ENCODE measurements around the gene TTC21B. TPM values are rescaled to one million over a fixed set of nuclear protein-coding genes. Genes with fewer than 3 reads are reported as not detected.

Gene TTC21B
- total RNA-seq: 10 to 100 TPM; 19.9 to 37.0 (median 22.9) TPM

DNA sequence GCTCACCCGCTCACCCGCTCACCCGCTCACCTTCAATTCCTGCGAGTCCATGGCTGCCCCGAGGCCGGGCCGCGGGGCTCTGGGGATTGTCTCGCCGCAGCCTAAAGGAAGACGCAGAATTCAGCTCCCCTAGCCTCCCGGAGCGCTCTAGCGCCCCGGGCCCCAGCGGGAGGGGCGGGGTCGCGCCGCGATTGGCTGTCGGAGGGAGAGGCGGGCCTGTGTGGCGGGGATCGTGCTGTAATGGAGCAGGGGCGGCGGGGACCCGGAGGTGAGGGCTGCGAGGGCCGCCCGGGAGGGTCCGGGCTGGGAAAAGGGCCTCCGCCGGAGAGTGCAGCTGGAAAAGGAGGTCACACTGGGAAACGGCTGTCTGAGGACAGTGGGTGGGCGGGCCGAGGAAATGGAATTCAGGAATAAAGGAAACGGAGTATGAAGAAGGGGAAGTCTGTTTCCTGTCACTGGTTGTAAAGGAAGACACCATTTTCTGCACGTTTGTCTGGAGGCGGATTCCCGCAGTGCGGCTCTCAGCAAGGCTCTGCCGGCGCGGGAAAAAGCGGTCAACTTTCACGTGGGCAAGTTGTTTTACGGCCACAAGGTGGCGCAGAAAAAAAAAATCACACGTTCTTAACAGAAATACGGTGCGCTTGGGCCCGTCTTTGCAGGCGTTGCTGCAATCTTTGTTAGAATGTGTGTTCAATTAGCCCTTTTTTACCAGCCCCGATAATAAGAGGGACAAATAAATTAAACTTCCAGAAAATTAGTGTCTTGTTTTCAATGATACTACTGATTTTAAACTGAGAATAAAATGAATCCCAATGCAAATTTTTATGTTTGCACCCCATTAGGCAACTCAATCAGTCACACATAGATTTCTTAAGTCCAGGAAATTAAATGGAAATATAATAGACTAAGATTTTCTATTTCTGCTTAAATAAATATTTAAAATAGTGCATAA, at the start of gene TTC21B:
Gene TTC21B (minus strand): TSS at position 122 of the 952 bp plus-strand sequence. CDS start 71 bp downstream, at position 51.
- no peaks in the 10 kb centered on the region for H3K27me3 ChIP-seq
- peak; percentile 97 for DNase-seq (ENCODE audit: extremely low spot score)
- peaks cover 0 to 5% (median 2%) of the 10 kb centered on the region in 4 donors for H3K36me3 ChIP-seq
- under 1% methylated on average over 26 of the region's 55 CpGs for WGBS
- TF ChIP-seq POLR2AphosphoS5 (IDR thresholded peaks at IDR 0.05): peak; percentile 69 to 79
- no peak for TF ChIP-seq EP300 (IDR thresholded peaks at IDR 0.05)
- TF ChIP-seq, protein P1, sequence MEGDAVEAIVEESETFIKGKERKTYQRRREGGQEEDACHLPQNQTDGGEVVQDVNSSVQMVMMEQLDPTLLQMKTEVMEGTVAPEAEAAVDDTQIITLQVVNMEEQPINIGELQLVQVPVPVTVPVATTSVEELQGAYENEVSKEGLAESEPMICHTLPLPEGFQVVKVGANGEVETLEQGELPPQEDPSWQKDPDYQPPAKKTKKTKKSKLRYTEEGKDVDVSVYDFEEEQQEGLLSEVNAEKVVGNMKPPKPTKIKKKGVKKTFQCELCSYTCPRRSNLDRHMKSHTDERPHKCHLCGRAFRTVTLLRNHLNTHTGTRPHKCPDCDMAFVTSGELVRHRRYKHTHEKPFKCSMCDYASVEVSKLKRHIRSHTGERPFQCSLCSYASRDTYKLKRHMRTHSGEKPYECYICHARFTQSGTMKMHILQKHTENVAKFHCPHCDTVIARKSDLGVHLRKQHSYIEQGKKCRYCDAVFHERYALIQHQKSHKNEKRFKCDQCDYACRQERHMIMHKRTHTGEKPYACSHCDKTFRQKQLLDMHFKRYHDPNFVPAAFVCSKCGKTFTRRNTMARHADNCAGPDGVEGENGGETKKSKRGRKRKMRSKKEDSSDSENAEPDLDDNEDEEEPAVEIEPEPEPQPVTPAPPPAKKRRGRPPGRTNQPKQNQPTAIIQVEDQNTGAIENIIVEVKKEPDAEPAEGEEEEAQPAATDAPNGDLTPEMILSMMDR (IDR thresholded peaks at IDR 0.05): peak; percentile 66 to 85 (median 84)
- TF ChIP-seq POLR2A (IDR thresholded peaks at IDR 0.05; ENCODE audit: low read depth): peak; percentile 49
- peak within 1 kb of the TSS; percentile 83 to 90 (median 86) for H3K27ac ChIP-seq (replicated peaks in 1 of 4)
- peaks cover 25 to 41% (median 36%) of the 10 kb centered on the region in 4 donors for H3K4me1 ChIP-seq
- intact Hi-C loops (cut with DNase I): loop anchor here (1.0 kb wide), 1 partner anchor 174 kb away; the partner anchor contains the start of gene SCN1A
- no peaks in the 10 kb centered on the region for H3K9me3 ChIP-seq
- peak within 1 kb of the TSS; percentile 65 to 91 (median 70) for H3K4me3 ChIP-seq

GRCh38 chr2:166000401-166000800, 46.8 kb upstream of the TTC21B start:
- TF ChIP-seq, protein P1 (IDR thresholded peaks at IDR 0.05): no peak
- TF ChIP-seq POLR2AphosphoS5 (IDR thresholded peaks at IDR 0.05): no peak
- TF ChIP-seq EP300 (IDR thresholded peaks at IDR 0.05): no peak
- TF ChIP-seq POLR2A (IDR thresholded peaks at IDR 0.05; ENCODE audit: low read depth): no peak
- DNase-seq (ENCODE audit: extremely low spot score): no peak
- WGBS: 81% methylated on average over 2 of the region's 2 CpGs
- H3K36me3 ChIP-seq: no peaks in the 10 kb centered on the region
- H3K27me3 ChIP-seq: no peaks in the 10 kb centered on the region
- intact Hi-C loops (cut with DNase I): no loop called here
- H3K9me3 ChIP-seq: no peaks in the 10 kb centered on the region
- no peak overlapping the region for H3K4me3 ChIP-seq
- H3K4me1 ChIP-seq: no peaks in the 10 kb centered on the region
- H3K27ac ChIP-seq (replicated peaks in 1 of 4): no peak overlapping the region

DNA sequence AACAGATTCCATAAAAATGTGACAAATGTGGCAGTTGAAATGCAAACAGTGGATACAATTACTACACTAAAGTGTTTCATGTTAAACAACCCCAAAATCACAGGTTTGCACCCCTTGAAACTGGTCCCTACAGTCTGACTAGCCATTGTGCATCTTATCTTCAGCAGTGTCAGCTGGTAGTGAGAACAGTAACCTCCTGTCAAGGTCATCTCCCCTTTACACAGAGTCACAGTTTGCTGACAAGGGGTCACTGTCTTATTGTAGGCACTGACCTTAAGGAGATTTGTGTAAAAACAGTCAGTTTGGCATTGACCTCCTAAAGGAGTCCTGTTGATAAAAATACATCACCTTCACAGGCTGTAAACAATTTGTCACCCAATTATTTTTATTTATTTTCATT, 37.3 kb upstream of the TTC21B start:
- no peaks in the 10 kb centered on the region for H3K36me3 ChIP-seq
- H3K9me3 ChIP-seq: no peaks in the 10 kb centered on the region
- H3K27me3 ChIP-seq: no peaks in the 10 kb centered on the region
- intact Hi-C loops (cut with DNase I): no loop called here
- no peak overlapping the region for H3K27ac ChIP-seq (replicated peaks in 1 of 4)
- DNase-seq (ENCODE audit: extremely low spot score): no peak
- no peaks in the 10 kb centered on the region for H3K4me1 ChIP-seq
- no peak for TF ChIP-seq EP300 (IDR thresholded peaks at IDR 0.05)
- no peak for TF ChIP-seq POLR2AphosphoS5 (IDR thresholded peaks at IDR 0.05)
- TF ChIP-seq POLR2A (IDR thresholded peaks at IDR 0.05; ENCODE audit: low read depth): no peak
- TF ChIP-seq, protein P1 (IDR thresholded peaks at IDR 0.05): no peak
- no peak overlapping the region for H3K4me3 ChIP-seq

GRCh38 chr2:165989851-165990250, 36.3 kb upstream of the TTC21B start:
- no peaks in the 10 kb centered on the region for H3K4me1 ChIP-seq
- H3K36me3 ChIP-seq: no peaks in the 10 kb centered on the region
- TF ChIP-seq, protein P1 (IDR thresholded peaks at IDR 0.05): no peak
- no peak for TF ChIP-seq EP300 (IDR thresholded peaks at IDR 0.05)
- TF ChIP-seq POLR2A (IDR thresholded peaks at IDR 0.05; ENCODE audit: low read depth): no peak
- no peak for TF ChIP-seq POLR2AphosphoS5 (IDR thresholded peaks at IDR 0.05)
- H3K27me3 ChIP-seq: no peaks in the 10 kb centered on the region
- H3K4me3 ChIP-seq: no peak overlapping the region
- intact Hi-C loops (cut with DNase I): no loop called here
- 14% methylated on average over 1 of the region's 1 CpG for WGBS
- no peaks in the 10 kb centered on the region for H3K9me3 ChIP-seq
- H3K27ac ChIP-seq (replicated peaks in 1 of 4): no peak overlapping the region
- no peak for DNase-seq (ENCODE audit: extremely low spot score)
